A673 (cell line): Measurements from ENCODE around the gene ALDH1L2. TPM values are rescaled to one million over a fixed set of nuclear protein-coding genes. Genes with fewer than 3 reads are reported as not detected.
"Not testable (repeated sequence)": the region's sequence is repeated elsewhere in the genome, so short reads cannot be mapped to it uniquely, and the experiment has no call there.

ENCODE experiments used
- BruUV-seq: library from RNA; stranded (reverse); fragments of 400-500 nt; replicated peaks from 2 replicates; lab custom pipeline; 2021; lab: Mats Ljungman, UMichigan
- CTCF ChIA-PET: fragments of 300-600 bp; sonication (Branson Sonifier 250); formaldehyde crosslinking; loops from one replicate; lab custom pipeline; 2022; ENCODE audit warnings: antibody characterized with exemption; lab: Charles Lee
- POLR2A ChIA-PET: fragments of 300-600 bp; sonication (Branson Sonifier 250); formaldehyde crosslinking; loops from one replicate; lab custom pipeline; 2022; ENCODE audit warnings: antibody characterized with exemption; ENCODE audit not compliant: low non-redundant PET; lab: Charles Lee
- DNase-seq: peaks from one replicate; pipeline ENCODE4 v3.0.0-alpha.2; 2015; ENCODE audit warnings: low spot score
- H3K27ac ChIP-seq: fragments of 200-600 bp; sonication (generic); 2 replicates; pipeline ENCODE4 v1.5.1; 2016; ENCODE audit warnings: mixed run types, low read depth, mild to moderate bottlenecking, mixed read lengths, antibody characterized with exemption, low read length; ENCODE audit not compliant: poor library complexity, severe bottlenecking
- H3K27me3 ChIP-seq: fragments of 200-600 bp; sonication (generic); replicated peaks from 2 replicates; pipeline ENCODE4 v1.6.1; 2017; ENCODE audit warnings: mixed run types, low read depth, mild to moderate bottlenecking, mixed read lengths, antibody characterized with exemption, low read length; ENCODE audit not compliant: insufficient read depth, poor library complexity
- H3K36me3 ChIP-seq: fragments of 200-600 bp; sonication (generic); 2 replicates; pipeline ENCODE4 v1.6.1; 2016; ENCODE audit warnings: mixed run types, mild to moderate bottlenecking, mixed read lengths, antibody characterized with exemption, low read length; ENCODE audit not compliant: insufficient read depth, poor library complexity, severe bottlenecking
- H3K4me1 ChIP-seq: fragments of 200-600 bp; sonication (generic); 2 replicates; pipeline ENCODE4 v1.6.1; 2017; ENCODE audit warnings: mixed run types, mild to moderate bottlenecking, mixed read lengths, antibody characterized with exemption, low read length; ENCODE audit not compliant: insufficient read depth, poor library complexity, severe bottlenecking
- H3K4me3 ChIP-seq: fragments of 200-600 bp; sonication (generic); 2 replicates; pipeline ENCODE4 v1.5.1; 2016; ENCODE audit warnings: low read depth, mixed run types, mild to moderate bottlenecking, mixed read lengths, low read length; ENCODE audit not compliant: poor library complexity, severe bottlenecking
- H3K9me3 ChIP-seq: fragments of 200-600 bp; sonication (generic); 2 replicates; pipeline ENCODE4 v1.6.1; 2016; ENCODE audit warnings: mixed run types, low read depth, mild to moderate bottlenecking, mixed read lengths, antibody characterized with exemption, low read length; ENCODE audit not compliant: poor library complexity, severe bottlenecking
- CTCF ChIP-seq: fragments of 300-800, 200-600 bp; sonication (generic); conservative IDR thresholded peaks from 2 replicates; pipeline ENCODE4 v1.5.1; 2017; ENCODE audit warnings: low read depth, mild to moderate bottlenecking, antibody characterized with exemption, low read length, moderate library complexity, mixed read lengths
- EZH2 ChIP-seq: fragments of 200-600 bp; sonication (generic); IDR thresholded peaks from 2 replicates; pipeline ENCODE4 v1.6.1; 2017; ENCODE audit warnings: borderline replicate concordance, low read depth, mild to moderate bottlenecking, mixed read lengths, antibody characterized with exemption, low read length; ENCODE audit not compliant: poor library complexity, severe bottlenecking
- intact Hi-C: fragments of 100-400 bp; cut with micrococcal nuclease; formaldehyde crosslinking; loops from one replicate; pipeline ENCODE4 v1.10.0; 2022; ENCODE audit not compliant: unreplicated experiment
- total RNA-seq: library from RNA; stranded (reverse); gene quantifications from 2 replicates; pipeline ENCODE4 v1.2.3, GENCODE V29; 2021

Gene ALDH1L2
- total RNA-seq, 1 experiment from 2014 or later = 3.4 TPM

- intact Hi-C loops = loop anchor here (5.0 kb wide), 1 partner anchor 718 kb away; no protein-coding TSS in a partner anchor
- no TSS peak for BruUV-seq
These were observed 16.1 kb upstream of the ALDH1L2 start for GRCh38 chr12:105100207-105100985.

GRCh38 chr12:105099356-105099755, 15.1 kb upstream of the ALDH1L2 start:
- no peak for DNase-seq
- Histone ChIP-seq H3K4me3 (no peak overlapping the region), H3K36me3 (no peaks in the 10 kb centered on the region), H3K9me3 (peaks cover 5% of the 10 kb centered on the region), H3K4me1 (no peaks in the 10 kb centered on the region), H3K27me3 (no peaks in the 10 kb centered on the region), H3K27ac (no peak overlapping the region)
- intact Hi-C loops = no loop called here
- TF ChIP-seq EZH2 (no peak), CTCF (no peak)
- POLR2A ChIA-PET = no interaction called here
- no TSS peak for BruUV-seq
- CTCF ChIA-PET = no interaction called here

More at GRCh38 chr12:105100207-105100985, 16.1 kb upstream of the ALDH1L2 start:
- Histone ChIP-seq H3K36me3 (no peaks in the 10 kb centered on the region), H3K27ac (no peak overlapping the region), H3K9me3 (peaks cover 2% of the 10 kb centered on the region), H3K4me3 (no peak overlapping the region), H3K27me3 (no peaks in the 10 kb centered on the region), H3K4me1 (no peaks in the 10 kb centered on the region)
- no peak for TF ChIP-seq CTCF
- TF ChIP-seq EZH2 = no peak
- POLR2A ChIA-PET = no interaction called here
- CTCF ChIA-PET = no interaction called here
- peak; percentile 46 for DNase-seq

GRCh38 chr12:105095338-105095737, 11.1 kb upstream of the ALDH1L2 start:
- H3K27ac ChIP-seq, H3K4me1 ChIP-seq, BruUV-seq, POLR2A ChIA-PET, H3K4me3 ChIP-seq, CTCF ChIA-PET, H3K36me3 ChIP-seq, DNase-seq, H3K27me3 ChIP-seq, H3K9me3 ChIP-seq, intact Hi-C loops: not testable (repeated sequence)

DNA sequence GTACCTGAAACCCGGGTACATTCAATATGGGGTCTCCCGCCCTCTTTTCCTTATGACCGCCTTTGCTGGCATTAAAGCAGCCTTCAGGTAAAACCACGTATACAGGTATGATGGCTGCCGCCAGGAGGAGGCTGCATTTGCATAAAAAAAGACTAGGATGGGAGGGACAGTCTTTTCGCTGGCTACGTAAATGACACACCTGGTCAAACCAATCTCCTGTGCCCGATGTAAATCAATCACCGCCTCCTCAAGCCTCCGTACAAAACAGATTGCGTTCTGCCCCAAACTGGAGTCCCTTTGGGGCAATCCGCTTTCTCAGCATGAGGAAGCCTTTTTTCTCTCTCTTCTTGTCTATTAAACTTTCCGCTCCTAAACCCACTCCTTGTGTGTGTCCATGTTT, 8.1 kb upstream of the ALDH1L2 start:
- TF ChIP-seq EZH2 (no peak), CTCF (no peak)
- no peak for DNase-seq
- ChIA-PET POLR2A (no interaction called here), CTCF (no interaction called here)
- Histone ChIP-seq H3K4me3 (no peak overlapping the region), H3K27ac (no peak overlapping the region), H3K9me3 (peaks cover 5% of the 10 kb centered on the region), H3K36me3 (no peaks in the 10 kb centered on the region), H3K27me3 (no peaks in the 10 kb centered on the region), H3K4me1 (no peaks in the 10 kb centered on the region)
- no TSS peak for BruUV-seq
- intact Hi-C loops = no loop called here
